ENCODE results near the gene PRR36.

The PRR36 gene

GRCh38 chr19:7858109-7858770, 15.9 kb downstream of the PRR36 start:
- no peak overlapping the region for H3K4me3 ChIP-seq (ENCODE audit: low read length)
- TF ChIP-seq ZNF274 (IDR thresholded peaks at IDR 0.05; ENCODE audit: low read depth, low read length) = no peak

GRCh38 chr19:7857727-7858108, 16.5 kb downstream of the PRR36 start:
- H3K4me3 ChIP-seq (ENCODE audit: low read length) = no peak overlapping the region
- no peak for TF ChIP-seq ZNF274 (IDR thresholded peaks at IDR 0.05; ENCODE audit: low read depth, low read length)

- no peak for TF ChIP-seq ZNF274 (IDR thresholded peaks at IDR 0.05; ENCODE audit: low read depth, low read length)
- H3K4me3 ChIP-seq (ENCODE audit: low read length) = no peak overlapping the region
Measured at GRCh38 chr19:7856679-7857663, 17.2 kb downstream of the PRR36 start.

- TF ChIP-seq ZNF274 (IDR thresholded peaks at IDR 0.05; ENCODE audit: low read depth, low read length) = no peak
- H3K4me3 ChIP-seq (ENCODE audit: low read length) = no peak overlapping the region
Measured at GRCh38 chr19:7856109-7856591, 18.0 kb downstream of the PRR36 start.

GRCh38 chr19:7855426-7856108, 18.6 kb downstream of the PRR36 start:
- TF ChIP-seq ZNF274 (IDR thresholded peaks at IDR 0.05; ENCODE audit: low read depth, low read length) = no peak
- no peak overlapping the region for H3K4me3 ChIP-seq (ENCODE audit: low read length)

GRCh38 chr19:7853770-7854128, 20.4 kb downstream of the PRR36 start:
- no peak overlapping the region for H3K4me3 ChIP-seq (ENCODE audit: low read length)
- no peak for TF ChIP-seq ZNF274 (IDR thresholded peaks at IDR 0.05; ENCODE audit: low read depth, low read length)

- TF ChIP-seq ZNF274 (IDR thresholded peaks at IDR 0.05; ENCODE audit: low read depth, low read length) = no peak
- H3K4me3 ChIP-seq (ENCODE audit: low read length) = no peak overlapping the region
Measured at GRCh38 chr19:7852851-7853769, 21.1 kb downstream of the PRR36 start.

- TF ChIP-seq ZNF274 (IDR thresholded peaks at IDR 0.05; ENCODE audit: low read depth, low read length) = no peak
- no peak overlapping the region for H3K4me3 ChIP-seq (ENCODE audit: low read length)
Measured at GRCh38 chr19:7851623-7852500, 22.3 kb downstream of the PRR36 start.

GRCh38 chr19:7850945-7851622, 23.1 kb downstream of the PRR36 start:
- TF ChIP-seq ZNF274 (IDR thresholded peaks at IDR 0.05; ENCODE audit: low read depth, low read length) = no peak

GRCh38 chr19:7850000-7850813, 24.0 kb downstream of the PRR36 start:
- no peak overlapping the region for H3K4me3 ChIP-seq (ENCODE audit: low read length)
- TF ChIP-seq ZNF274 (IDR thresholded peaks at IDR 0.05; ENCODE audit: low read depth, low read length) = no peak

More at GRCh38 chr19:7850945-7851622, 23.1 kb downstream of the PRR36 start:
- H3K4me3 ChIP-seq (ENCODE audit: low read length) = no peak overlapping the region

GRCh38 chr19:7849631-7849999, 24.6 kb downstream of the PRR36 start:
- TF ChIP-seq ZNF274 (IDR thresholded peaks at IDR 0.05; ENCODE audit: low read depth, low read length) = no peak
- no peak overlapping the region for H3K4me3 ChIP-seq (ENCODE audit: low read length)

All from GM08714 (cell line).